Erythroblast (primary cell): ENCODE measurements around the gene EHMT1.
"Not testable (repeated sequence)": the region's sequence is repeated elsewhere in the genome, so short reads cannot be mapped to it uniquely, and the experiment has no call there.

Experiments
- DNase-seq, 2 experiments: peaks; one replicate each; lab custom pipeline; 2025; lab: John Stamatoyannopoulos, UW
- GATA1 ChIP-seq: IDR thresholded peaks from 2 replicates; pipeline ENCODE4 v1.6.1; 2011; ENCODE audit warnings: low read depth, mild to moderate bottlenecking, control low read depth, low read length, moderate library complexity
- POLR2A ChIP-seq: IDR thresholded peaks from 2 replicates; pipeline ENCODE4 v1.6.1; 2011; ENCODE audit warnings: mild to moderate bottlenecking, low read length

EHMT1 gene

DNA sequence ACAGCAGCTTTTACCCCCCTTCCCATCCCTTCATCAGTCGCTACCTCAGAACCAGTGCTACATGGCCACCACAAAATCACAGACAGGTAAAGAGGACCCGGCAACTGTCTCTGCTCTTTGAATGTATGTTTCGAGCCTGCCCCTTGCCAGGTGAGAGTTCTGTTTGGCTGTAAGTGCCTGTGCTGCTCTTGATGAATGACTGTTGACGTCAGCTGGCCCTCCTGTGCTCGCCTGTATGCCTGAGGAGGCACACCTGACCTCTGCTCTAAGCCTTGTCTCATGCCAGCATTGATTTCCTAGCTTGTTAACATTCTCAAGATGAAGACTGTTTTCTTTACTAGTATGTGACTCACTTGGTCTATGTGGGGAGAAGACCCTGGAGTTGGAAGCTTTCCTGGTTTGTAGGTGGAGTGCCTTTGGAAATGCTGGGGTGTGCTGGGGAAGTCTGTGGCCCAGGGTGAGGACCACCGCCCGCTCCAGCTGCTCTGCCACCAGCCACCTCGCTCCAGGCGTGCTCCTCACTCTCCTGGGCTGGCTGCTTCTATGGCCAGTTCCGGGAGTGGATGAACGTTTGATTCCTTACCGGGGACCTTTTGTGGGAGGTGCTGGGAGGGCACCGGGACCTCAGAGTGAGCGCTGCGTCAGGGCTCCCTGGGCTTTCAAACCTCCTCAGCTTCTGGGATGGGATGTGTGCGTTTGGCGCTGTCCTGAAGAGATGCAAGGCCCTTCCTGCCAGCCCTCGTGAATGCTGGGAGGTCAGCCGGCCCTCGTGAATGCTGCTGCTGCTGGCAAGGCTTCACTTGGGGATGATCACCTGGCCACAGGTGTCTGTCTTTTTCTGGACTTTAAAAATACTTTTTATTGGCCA is 109.9 kb downstream of the EHMT1 start:
- TF ChIP-seq GATA1 = no peak
- TF ChIP-seq POLR2A = no peak
- no peak for DNase-seq

DNA sequence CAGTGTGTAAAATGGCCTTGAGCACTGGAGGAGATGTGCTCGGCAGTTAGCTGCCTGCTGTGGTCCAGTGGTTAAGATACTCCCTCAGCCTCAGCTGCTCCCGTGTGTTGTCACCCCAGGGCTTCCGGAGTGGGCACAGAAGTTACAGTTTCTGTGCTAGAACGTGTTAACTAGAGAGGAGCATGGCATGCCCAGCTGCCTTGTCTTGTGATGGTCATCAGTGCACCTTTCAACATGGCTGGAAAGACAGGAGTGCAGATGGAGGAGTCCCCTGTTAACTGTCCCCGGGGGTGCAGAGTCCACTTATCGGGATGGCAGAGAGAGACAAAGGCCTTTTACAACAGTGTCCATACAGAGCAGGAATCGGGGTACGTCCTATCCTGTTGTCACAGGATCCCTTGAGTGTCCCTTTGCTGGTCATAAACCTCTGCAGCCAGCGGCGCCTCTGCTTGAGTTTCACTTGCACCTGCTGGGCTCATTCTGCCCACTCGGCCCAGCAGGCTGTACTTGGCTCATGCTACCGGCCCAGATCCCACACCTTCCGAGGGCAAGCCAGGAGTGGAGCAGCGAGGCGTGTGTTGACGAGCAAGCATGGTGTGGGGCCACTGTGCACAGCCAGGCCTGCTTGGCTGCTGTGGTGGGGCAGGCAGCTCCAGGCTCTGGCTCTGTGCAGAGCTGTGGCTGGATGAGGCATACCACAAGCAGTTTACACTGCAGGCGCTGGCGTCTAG is 112.6 kb downstream of the EHMT1 start:
- no peak for DNase-seq
- TF ChIP-seq GATA1 (no peak), POLR2A (no peak)

DNA sequence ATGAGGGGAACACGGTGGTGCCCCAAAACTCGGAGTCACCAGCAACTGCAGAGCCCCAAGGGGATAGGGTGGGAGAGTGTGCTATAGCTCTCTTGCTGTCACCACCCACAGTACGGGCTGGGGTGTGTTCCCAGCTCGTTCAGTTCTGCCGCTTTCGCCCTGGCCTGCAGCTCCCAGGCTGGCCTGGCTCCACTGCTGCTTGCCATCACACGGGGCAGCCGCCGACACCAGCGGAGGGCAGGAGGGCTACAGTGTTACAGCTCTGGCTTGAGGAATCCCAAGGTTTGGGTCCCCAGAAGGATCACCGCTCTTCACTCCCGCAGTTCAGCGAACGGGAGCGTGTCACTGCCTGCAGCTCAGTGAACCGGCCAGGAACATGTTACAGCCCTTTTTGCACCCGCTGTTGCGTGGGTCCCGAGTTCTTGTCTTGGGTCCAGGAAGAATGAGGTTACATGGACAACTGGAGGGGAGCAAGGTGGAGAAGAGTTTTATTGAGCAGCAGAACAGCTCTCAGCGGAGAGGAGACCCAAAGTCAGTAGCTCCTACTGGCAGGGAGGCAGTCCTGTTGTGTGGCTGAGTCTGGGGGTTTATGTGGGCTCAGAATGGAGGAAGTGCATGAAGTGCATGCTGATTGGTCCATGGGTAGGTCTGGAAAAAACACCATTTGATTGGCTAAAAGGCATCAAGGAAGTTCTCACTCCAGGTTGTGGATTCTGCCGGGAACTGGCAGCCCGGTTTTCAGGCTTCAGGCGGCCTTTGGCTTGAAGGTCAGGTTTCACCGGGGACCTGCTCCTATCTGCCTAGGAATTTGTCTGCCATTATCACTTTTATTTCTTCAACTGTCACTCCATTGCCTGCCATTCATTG is 113.4 kb downstream of the EHMT1 start:
- no peak for DNase-seq
- TF ChIP-seq GATA1 (no peak), POLR2A (no peak)

DNA sequence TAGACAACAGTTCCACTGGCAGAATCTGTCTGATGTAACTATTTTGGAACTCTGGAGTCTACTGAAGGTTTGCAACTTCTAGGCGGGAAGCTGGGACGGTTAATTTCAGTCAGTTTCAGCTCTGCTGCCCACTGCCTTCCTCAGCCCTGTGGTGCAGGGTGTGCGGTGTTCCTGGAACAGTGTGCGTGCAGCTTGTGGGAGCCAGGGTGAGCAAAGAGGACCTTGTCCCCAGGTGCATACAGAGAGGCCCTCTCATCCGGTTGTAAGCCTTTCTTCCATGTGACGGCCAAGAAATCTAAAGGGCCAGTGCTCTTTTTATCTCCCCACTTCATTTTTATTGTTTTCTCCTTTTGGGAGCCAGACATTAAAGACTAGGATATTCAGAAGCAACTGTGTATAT is 114.6 kb downstream of the EHMT1 start:
- DNase-seq = no peak
- TF ChIP-seq GATA1 = no peak
- TF ChIP-seq POLR2A = no peak

DNA sequence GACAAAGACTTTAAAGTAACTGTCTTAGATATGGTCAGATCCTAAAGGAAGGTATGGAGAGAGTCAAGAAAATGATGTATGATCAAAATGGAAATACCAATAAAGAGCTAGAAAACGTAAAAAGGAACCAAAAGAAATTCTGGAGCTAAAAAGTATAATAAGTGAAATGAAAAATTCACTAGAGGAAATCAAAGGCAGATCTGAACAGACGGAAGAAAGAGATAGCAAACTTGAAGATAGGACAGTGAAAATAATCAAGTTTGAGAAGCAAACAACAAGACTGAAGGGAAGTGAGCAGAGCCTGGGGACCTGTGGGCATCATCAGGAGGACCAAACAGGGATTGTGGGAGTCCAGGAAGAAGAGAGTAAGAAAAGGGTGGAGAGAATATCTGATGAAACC is 115.4 kb downstream of the EHMT1 start:
- TF ChIP-seq GATA1 (no peak), POLR2A (no peak)

DNA sequence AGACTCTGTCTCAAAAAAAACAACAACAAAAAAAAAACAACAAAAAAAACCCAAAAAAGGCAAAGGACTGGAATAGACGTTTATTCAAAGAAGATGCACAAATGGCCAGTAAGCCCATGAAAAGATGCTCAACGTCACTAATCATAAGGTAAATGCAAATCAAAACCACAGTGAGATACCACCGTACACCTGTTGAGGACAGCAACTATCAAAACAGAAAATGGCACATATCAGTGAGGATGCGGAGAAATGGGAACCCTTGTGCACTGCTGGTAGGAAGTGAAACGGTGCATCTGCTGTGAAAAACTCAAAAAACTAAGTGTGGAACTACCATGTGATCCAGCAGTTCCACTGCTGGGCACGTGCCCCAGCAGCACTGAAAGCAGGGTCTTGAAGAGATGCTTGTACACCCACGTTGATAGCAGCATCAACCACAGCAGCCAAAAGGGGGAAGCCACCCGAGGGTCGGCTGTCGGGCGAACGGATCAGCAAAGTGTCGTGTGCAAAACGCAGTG is 119.4 kb downstream of the EHMT1 start:
- not testable (repeated sequence) for DNase-seq

More for the DNA sequence above, 115.4 kb downstream of the EHMT1 start:
- DNase-seq = no peak

DNA sequence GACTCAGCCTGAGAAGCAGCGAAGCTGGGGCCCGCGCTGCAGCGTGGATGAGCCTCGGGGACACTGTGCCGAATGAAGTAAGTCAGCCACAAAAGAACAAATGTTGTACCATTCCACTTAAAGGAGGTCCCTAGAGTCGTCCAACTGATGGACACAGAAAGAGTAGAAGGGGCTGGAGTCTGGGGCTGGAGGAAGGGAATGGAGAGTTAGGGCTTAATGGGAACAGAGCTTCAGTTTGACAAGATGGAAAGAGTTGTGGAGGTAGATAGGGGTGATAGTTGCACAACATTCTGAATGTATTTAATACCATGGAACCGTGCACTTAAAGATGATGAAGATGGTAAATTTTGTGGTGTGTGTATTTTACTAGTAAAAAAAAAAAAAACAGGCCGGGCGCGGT is 119.9 kb downstream of the EHMT1 start:
- TF ChIP-seq GATA1 (no peak), POLR2A (no peak)
- DNase-seq = no peak

DNA sequence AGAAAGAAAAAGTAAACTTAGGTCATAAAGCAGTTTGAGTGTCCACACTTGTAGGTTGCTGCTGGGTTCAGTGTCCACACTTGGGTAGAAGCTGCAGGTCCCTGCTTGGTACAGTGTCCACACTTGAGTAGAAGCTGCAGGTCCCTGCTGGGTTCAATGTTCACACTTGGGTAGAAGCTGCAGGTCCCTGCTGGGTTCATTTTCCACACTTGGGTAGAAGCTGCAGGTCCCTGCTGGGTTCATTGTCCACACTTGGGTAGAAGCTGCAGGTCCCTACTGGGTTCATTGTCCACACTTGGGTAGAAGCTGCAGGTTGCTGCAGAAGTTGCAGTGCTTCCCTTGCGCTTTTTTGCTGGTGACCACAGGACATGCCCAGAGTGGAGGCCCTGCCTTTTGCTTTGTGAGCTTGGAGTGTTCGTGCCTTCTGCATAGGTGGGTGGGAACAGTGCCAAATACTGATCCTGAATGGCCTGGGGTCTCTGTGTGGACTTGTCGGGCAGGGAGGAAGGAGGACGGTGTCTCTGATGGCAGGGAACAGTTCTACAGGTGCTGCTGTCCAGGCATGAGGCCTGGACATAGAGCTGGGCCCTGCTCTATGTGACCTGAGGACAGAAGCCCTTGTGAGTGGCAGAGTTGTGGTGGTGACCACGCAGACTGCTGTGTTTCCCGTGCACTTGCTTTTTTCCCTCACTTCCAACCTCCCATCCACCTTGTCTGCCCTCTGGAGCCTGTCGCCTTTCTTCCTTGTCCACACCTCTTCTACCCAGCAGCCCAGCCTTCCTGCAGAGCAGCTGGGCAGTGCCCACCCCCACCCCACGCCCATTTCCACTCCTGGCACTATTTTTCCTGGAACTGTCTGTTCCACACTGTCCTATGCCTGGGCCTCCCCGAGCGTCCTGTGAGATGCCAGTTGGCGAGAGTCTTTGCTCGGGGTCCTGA is 120.8 kb downstream of the EHMT1 start:
- no peak for DNase-seq

DNA sequence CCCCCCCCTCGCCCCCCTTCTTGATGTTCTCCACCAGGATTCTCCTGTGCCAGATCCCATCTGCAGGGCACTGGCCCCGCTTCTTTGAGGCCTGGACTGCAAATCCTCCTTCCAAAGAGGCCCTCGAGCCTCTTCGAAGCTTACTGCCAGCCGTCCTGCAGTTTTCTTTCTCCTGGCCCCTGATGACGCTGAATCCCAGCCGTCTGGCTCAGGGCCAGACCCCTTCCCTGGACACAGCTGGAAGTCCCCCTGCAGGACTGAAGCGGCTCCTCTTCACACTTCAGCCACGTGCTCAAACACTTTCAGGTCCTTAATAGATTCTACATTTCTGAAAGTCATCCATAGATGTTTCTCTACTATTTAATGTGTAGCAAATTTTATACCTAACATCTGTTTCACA is 121.5 kb downstream of the EHMT1 start:
- TF ChIP-seq POLR2A (no peak), GATA1 (no peak)
- no peak for DNase-seq

More for the DNA sequence above, 120.8 kb downstream of the EHMT1 start:
- TF ChIP-seq GATA1 = no peak
- no peak for TF ChIP-seq POLR2A

DNA sequence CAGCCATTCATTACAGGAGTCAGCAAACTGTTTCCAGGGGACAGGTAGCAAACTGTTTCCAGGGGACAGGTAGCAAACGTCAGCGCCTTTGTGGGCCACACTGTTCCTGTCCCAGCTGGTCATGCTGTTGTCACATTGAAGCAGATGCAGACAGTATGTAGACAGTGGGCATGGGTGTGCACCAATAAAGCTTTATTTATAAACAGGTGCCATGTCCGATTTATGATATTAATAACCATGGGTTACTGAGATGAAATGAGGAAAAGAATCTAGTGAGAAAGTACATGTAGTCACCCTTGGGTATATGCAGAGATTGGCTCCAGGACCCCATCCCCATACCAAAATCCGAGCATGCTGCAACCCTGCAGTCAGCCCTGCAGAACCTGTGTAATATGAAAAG is 122.5 kb downstream of the EHMT1 start:
- DNase-seq = no peak
- TF ChIP-seq GATA1 (no peak), POLR2A (no peak)

DNA sequence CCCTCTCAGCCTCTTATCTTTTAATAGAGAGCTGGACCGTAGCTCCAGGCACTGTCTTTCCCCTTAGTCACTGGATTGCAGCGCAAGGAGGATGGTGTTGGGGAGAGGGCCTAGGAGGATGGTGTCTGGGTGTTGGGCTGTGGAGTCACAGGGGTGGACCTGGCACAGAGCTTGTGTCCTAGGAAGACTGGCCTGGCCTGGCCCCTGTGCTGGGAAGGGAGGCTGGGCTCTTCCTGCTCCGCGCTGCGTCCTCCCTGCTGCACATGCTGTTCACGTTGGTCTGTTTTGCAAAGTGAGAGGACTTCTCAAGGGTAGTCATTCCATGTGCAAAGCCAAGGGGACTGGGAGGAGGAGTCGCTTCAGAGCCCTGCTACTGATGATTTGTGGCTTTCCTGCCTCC is 123.9 kb downstream of the EHMT1 start:
- no peak for TF ChIP-seq POLR2A
- TF ChIP-seq GATA1 = no peak
- no peak for DNase-seq

DNA sequence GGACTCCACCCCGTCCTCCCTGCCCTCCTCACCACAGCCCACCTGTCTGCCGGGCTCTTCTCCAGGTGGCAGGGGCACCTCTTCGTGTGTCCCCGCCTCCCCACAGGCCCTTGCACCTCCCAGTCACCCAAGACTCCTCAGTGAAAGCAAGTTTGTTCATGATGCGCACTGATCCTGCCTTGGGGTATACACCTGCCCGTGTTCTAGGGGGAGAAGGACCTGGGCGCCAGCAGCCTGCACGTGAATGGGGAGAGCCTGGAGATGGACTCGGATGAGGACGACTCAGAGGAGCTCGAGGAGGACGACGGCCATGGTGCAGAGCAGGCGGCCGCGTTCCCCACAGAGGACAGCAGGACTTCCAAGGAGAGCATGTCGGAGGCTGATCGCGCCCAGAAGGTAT is 124.9 kb downstream of the EHMT1 start:
- no peak for DNase-seq
- TF ChIP-seq GATA1 (no peak), POLR2A (no peak)
